HG03354 (cell line): Measurements from ENCODE around the gene MYL6B.

ENCODE experiments used
- ATAC-seq: cut with Tn5 transposase; IDR thresholded peaks from one replicate; pipeline ENCODE4 v1.9.1; 2021; ENCODE audit warnings: mild to moderate bottlenecking; ENCODE audit not compliant: unreplicated experiment, poor library complexity, severe bottlenecking

Gene MYL6B

DNA sequence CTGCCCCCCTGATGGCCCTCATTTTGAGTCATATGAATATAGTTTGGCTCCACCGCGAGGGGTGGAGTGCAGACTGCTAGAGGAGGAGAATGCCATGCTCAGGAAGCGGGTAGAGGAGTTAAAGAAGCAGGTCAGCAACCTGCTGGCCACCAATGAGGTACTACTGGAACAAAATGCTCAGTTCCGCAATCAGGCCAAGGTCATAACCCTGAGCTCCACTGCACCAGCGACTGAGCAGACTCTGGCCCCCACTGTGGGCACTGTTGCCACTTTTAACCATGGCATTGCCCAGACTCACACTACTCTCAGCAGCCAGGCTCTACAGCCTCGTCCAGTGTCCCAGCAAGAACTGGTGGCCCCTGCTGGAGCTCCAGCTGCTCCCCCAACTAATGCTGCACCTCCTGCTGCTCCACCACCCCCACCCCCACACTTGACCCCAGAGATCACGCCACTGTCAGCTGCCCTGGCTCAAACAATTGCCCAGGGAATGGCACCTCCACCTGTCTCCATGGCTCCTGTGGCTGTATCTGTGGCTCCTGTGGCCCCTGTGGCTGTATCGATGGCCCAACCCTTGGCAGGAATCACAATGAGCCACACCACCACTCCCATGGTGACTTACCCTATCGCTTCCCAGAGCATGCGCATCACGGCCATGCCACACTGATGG is 31.1 kb upstream of the MYL6B start:
- ATAC-seq, result no peak

DNA sequence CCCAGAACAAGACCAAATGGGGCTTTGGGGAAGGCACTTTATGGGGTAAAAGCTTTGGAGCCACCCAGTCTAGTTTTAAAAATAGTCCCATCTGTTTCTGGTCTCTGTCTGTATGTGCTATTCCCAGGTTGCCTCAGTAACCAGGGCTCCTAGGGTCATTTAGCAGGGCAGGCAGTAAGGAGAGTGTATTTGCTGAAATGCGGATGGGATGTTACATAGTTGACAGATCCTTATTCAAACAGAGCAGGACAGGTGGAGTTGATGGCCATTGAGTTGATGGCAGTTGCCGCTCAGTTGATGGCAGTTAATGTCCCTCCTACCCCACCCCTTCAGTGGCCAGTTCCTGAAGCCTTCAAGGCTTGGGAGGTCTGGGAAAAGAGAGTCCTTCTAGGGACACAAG is 29.8 kb upstream of the MYL6B start:
- ATAC-seq, result no peak

DNA sequence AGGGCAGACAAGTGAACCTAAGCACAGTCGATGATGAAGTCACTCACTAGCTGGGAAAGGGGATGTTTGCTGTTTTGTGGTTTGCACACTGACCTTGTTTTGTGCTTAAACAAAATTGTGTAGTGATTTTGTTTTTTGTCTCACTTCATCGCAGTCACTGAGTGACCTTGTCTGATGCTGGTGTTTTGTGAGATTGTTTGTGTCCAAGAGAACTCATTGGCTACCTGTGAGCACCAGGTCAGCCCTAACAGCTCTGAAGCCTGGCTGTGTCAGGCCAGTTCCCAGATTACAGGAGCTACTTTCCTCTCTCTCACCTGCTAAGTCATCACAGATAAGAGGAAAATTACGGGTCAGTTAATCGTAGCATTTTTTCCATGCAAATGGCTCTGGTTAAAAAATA is 28.3 kb upstream of the MYL6B start:
- no peak for ATAC-seq

DNA sequence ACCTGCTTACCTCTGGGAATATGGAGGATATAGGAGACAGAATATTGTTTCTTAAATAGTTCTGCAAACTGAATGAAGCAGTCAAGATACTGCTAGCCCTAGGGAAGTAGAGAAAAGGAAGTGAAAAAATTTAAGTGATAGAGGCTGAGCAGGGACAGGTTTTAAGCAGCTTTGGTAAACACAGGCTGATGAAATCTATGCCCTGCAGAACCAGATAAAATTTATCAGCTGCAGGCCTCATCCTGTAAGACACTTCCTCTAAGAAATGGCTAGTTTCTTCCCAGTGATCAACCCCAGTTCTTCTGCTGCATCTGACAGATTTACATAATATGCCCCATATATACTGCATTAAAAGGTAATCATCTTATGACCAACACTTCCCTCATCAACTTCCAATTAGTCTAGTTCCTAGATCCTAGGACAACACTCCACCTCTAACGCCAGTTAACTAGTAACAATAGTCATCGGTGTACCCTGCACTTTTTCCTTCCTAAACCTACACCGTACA is 25.6 kb upstream of the MYL6B start:
- no peak for ATAC-seq

DNA sequence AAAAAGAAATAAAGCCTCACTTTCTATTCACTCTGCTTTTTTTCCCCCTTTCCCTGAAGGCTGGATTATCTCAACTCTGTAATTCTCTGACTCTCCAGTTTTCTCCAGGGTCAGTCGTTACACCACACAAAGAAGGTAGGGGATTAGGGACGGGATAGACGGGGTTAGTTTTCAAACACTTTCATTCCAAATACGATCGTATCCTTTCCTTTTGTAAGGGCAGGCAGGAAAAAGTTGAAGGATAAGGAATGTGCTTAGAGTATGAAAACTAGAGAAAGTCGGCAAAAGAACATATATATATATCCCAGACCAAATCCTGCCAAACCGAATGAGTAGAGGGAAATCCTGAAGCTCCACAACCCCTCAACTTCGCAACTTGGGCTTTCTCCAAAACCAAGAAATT is 24.9 kb upstream of the MYL6B start:
- ATAC-seq, result no peak

DNA sequence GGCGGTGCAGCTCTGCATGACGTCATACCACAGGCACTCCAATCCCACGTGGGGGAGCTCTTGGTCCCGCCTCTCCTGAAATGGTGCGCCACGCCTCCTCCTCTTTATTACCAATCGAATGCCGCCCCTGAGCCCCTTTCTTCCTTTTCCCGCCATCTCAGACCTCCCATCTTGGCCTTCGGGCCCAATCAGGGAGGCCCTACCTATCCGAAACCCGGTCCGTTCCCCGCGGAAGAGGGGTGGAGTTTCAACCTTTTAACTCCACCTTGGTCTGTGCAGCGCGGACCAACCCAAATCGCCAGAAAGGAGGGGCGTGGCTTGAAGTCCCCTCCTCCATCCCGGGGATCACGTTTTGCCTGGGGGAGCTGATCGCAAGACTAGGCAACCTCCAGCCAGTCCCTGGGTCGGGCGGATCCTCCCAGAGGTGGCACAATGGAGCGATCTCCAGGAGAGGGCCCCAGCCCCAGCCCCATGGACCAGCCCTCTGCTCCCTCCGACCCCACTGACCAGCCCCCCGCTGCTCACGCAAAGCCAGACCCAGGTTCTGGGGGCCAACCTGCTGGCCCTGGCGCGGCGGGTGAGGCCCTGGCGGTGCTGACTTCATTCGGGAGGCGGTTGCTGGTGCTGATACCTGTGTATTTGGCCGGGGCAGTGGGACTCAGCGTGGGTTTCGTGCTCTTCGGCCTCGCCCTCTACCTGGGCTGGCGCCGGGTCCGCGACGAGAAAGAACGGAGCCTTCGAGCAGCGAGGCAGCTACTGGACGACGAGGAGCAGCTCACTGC is 24.3 kb upstream of the MYL6B start, which contains the start of gene ESYT1:
Gene ESYT1, plus strand, starts transcription at position 380 of the 782 bp plus-strand sequence. Its CDS starts 53 bp downstream, at position 433.
- ATAC-seq, result peak; percentile 90

DNA sequence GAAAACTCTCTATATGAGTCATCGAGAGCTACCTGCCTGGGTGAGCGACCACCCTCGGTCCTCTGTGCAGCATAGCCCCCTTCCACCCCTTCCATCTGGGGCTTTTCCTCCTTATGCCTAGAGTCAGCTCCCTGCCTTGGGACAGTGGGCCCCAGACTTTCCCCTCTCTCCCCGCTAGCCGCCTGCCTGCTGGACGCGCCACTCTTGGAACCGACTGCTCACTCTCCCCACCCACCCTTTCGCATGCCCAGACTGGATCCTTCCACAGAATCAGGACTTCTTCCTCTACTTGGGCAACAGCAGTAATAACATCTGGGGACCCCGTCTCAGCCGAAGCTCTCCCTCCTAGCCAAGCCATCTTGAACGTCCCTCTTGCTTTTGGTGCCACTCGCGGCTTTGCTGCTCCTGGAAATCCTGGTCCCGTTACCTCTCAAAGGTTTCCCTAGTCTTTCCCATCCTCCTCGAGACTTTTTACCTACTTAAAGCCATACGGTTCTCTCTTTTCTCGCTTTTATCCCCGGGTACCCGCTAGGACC is 23.6 kb upstream of the MYL6B start:
- ATAC-seq, result no peak

DNA sequence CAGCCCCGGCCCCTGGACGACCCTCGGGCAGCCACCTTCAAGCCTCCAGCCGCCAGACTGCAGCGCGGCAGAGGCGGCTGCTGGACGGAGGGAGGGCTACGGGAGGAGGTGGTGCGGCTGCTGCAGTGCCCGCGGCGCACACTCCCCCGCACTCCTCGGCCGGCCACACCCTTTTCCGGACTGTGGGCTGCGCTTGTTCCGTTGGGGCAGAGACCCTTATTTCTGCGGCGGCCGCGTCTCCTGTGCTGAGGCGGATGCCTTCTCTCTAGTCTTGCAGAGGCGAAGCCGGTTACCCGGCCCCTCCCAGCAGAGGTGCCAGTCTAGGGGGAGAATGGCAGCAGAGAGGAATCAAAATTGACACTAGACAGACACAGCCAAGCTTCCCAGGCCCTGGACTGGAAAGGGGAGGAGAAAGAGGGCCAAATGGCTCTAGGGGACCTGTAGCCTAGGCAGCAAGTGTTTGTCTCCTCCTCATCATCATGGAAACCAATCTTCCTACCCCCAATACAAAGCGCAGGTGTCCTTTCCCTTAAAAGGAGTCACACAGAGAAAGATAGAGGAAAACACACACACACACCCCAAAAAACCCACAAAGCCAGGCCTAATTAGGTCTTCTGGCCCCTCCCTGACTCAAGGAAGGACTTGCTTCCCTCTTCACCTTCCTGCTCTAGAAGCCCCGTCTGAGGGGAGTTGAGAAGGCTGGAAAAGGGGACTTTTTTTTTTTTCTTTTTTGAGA is 23.0 kb upstream of the MYL6B start:
- peak; percentile 27 for ATAC-seq

DNA sequence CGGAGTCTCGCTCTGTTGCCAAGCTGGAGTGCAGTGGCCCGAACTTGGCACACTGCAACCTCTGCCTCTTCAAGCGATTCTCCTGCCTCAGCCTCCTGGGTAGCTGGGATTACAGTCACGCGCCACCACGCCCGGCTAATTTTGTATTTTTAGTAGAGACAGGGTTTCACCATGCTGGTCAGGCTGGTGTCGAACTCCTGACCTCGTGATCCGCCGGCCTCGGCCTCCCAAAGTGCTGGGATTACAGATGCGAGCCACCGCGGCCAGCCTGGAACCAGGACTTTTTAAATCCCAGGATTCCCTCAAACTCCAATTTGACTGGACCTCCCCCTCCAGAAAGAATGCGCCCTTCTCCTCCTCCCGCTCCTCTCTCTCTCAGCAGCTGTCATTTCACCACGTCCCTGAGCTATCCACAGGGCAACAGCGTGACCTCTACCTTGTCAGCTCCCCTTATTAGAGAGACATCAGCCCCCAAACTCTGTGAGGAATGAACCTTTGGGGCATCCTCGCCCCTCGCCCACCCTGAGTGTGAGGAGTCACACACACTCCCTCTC is 22.4 kb upstream of the MYL6B start:
- ATAC-seq, result no peak

DNA sequence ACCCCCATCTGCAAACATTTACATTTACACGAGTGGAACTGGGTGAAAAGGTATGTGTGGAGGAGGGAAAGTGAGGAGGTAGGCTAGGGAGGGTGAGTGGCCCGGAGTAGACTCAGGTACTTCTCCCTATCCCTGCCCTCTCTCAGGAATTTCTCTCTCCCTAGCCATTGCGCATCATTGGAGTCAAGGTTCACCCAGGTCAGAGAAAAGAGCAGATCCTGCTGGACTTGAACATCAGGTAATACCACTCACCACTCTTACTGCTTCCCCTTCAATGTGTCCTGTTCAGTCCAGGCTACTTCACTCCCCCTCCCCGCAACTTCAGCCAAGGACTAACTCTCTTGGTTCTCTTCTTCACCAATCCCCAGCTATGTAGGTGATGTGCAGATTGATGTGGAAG is 21.5 kb upstream of the MYL6B start:
- ATAC-seq, result no peak

DNA sequence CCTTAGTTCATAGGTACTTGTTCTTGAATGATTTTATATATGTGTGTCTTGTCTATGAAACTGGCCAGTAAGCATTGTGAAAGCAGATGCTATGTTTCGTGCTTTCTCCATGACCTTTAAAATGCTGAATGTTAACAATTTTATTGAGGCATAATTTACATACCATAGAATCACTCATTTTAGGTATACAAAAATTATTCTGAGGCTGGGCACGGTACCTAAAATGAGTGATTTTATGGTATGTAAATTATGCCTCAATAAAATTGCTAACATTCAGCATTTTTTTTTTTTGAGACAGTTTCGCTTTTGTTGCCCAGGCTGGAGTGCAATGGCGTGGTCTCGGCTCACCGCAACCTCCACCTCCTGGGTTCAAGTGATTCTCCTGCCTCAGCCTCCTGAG is 17.5 kb upstream of the MYL6B start:
- no peak for ATAC-seq

DNA sequence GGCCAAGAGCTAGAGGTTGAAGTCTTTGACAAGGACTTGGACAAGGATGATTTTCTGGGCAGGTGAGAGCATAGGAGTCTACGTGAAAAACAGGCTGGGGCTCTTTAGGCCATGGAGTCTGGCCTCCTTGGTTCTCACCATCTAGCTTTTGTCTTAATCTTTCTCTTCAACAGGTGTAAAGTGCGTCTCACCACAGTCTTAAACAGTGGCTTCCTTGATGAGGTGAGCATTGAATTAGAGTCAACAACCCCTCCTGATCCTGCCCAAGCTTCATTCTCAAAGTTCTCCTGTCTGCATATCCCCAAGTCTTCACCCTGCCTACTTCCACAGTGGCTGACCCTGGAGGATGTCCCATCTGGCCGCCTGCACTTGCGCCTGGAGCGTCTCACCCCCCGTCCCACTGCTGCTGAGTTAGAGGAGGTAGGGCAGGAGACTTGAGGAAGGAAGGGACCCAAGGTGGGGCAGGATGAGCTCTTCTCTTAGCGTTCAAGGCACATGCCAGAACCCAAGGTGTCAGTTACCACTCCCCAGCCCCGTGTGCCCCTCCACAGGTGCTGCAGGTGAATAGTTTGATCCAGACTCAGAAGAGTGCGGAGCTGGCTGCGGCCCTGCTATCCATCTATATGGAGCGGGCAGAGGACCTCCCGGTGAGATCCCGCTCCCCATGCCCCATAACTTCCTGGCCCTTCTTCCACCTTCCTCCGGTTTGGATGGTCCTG is 14.4 kb upstream of the MYL6B start:
- ATAC-seq, result no peak

DNA sequence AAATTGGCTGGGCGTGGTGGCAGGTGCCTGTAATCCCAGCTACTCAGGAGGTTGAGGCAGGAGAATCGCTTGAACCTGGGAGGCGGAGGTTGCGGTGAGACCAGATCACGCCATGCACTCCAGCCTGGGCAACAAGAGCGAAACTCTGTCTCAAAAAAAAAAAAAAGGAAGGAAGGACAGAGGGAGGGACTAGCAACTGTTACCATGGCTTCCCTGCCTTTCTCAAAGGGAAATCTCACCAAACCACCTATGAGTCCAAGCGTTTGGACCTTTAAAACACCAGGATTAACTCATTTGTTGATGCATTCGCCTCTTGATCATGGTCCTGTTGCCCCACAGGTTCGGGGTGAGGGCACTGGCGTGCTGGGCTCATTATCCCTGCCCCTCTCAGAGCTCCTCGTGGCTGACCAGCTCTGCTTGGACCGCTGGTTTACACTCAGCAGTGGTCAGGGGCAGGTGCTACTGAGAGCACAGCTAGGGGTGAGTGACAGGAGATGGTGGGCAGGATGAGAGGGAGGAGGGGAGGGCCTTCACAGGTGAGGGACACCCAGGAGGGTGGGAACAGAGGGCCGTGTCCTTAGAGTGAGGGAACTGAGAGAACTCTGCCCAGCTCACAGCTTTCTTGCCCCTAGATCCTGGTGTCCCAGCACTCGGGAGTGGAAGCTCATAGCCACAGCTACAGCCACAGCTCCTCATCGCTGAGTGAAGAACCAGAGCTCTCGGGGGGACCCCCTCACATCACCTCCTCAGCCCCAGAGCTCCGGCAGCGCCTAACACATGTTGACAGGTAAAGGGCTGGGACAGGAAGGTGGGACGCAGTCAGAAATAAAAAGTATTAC is 10.2 kb upstream of the MYL6B start:
- no peak for ATAC-seq

DNA sequence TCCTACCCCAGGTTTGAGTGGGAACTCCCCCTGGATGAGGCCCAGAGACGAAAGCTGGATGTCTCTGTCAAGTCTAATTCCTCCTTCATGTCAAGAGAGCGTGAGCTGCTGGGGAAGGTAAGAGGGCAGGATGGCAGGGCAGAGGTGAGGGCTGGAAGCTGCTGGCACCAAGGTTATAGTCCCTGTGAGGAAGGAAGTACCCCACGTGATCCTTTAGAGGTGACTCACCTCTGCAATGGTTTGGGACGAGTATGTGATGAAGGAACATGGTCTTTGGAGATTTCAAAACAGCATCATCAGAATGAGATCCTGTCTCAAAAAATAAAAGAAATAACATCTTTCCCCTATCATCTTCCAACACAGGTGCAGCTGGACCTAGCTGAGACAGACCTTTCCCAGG is 9.2 kb upstream of the MYL6B start:
- ATAC-seq, result no peak

DNA sequence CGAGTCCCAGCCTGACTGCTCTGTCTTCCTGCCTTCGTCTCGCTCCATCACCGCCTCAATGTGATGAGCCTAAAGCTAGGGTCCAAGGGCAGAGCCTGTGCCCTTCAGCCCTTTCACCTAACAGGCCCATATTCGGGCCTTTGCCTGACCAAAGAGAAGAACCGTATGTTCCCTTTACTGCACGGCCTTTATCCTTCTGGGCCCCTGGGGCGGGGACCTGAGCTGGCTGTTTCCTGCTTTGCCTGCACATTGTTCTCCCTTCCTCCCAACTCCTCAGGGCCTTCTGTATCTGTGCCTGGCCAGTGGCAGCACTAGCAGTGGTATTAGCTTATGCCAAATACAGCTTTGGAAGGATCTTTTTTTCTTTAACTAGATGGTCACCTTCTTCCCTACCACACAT is 8.5 kb upstream of the MYL6B start:
- no peak for ATAC-seq

DNA sequence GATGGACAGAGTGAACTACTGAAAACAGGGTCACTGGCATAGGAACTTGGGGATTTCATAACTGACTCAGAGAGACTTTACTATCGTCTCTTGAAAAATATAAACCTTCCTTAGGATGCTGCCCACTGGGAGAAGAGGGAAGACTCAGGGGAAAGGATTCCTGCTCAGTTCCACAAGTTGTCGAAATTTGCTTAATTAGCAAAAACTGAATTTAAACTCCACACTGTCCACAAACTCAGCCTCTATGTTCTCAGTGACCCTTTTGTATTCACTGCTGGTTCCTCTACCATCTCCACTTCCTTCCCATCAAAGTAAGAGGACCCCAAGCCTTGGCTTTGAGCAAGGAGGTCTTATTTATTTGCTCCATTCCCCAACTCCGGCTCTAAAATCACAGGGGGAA is 7.2 kb upstream of the MYL6B start:
- ATAC-seq, result no peak

DNA sequence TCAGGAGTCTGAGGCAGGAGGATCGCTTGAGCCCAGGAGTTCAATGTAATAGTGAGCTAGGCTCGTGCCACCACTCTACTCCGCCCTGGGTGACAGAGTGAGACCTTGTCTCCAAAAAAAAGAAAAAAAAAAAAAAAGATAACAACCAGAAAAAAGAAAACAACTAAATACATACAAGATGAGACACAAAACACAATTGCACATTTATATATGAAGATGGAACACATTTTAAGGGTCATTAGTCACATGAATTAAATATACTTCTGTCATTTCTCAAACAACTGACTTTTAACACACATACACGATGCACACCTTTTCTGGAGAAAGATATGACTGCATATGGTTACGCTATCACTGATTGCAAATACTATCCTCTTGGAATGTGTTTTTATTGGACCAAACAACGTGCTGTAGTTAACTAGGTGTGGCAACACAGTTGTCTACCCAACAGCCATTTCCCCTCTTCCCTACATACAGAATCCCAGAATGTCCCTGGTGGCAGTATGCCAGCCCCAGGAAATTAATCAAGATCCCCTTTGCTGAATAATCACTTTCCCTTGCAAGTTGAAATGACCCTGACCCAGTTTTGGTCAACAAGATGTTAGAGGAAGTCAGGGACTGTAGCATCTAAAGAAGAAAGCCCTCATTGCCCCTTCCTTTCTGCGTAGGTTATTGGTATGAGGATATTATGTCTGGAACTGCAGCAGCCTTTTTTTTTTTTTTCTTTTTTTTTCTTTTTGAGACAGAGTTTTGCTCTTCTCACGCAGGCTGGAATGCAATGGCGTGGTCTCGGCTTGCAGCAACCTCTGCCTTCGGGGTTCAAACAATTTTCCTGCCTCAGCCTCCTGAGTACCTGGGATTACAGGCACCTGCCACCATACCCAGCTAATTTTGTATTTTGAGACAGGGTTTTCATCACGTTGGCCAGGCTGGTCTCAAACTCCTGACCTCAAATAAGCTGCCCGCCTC is 5.6 kb upstream of the MYL6B start:
- no peak for ATAC-seq
